Panc1 (cell line): ENCODE data around the gene TSC2. TPM values are rescaled to one million over a fixed set of nuclear protein-coding genes. Genes with fewer than 3 reads are reported as not detected.

Experiments
- ATAC-seq: fragments of 200-7000 bp; cut with Tn5 transposase; 2 replicates; pipeline ENCODE4 v1.9.1; 2020; ENCODE audit warnings: mild to moderate bottlenecking, moderate library complexity
- BruUV-seq: library from RNA; stranded (reverse); fragments of 400-500 nt; replicated peaks from 2 replicates; lab custom pipeline; 2021; lab: Mats Ljungman, UMichigan
- CTCF ChIA-PET: fragments of 300-600 bp; sonication (Branson Sonifier 250); formaldehyde crosslinking; loops from one replicate; lab custom pipeline; 2022; ENCODE audit warnings: antibody characterized with exemption; lab: Charles Lee
- POLR2A ChIA-PET: fragments of 300-600 bp; sonication (Branson Sonifier 250); formaldehyde crosslinking; loops from one replicate; lab custom pipeline; 2022; ENCODE audit warnings: antibody characterized with exemption; lab: Charles Lee
- DNase-seq: peaks from one replicate; pipeline ENCODE4 v3.0.0-alpha.2; 2010; ENCODE audit warnings: low read depth, low spot score
- H3K27ac ChIP-seq: 2 replicates; pipeline ENCODE4 v1.5.1; 2011; ENCODE audit warnings: mild to moderate bottlenecking, low read length, inconsistent platforms
- H3K27me3 ChIP-seq: fragments of 200-500 bp; sonication (Bioruptor generic); 2 replicates; pipeline ENCODE4 v1.6.0; 2014; ENCODE audit warnings: low read length, inconsistent platforms; ENCODE audit not compliant: control insufficient read depth, insufficient read depth
- H3K36me3 ChIP-seq: fragments of 200-500 bp; sonication (Bioruptor generic); 2 replicates; pipeline ENCODE4 v1.5.1; 2014; ENCODE audit warnings: inconsistent platforms, mild to moderate bottlenecking, low read length, moderate library complexity; ENCODE audit not compliant: control insufficient read depth, insufficient read depth
- H3K4me1 ChIP-seq: 2 replicates; pipeline ENCODE4 v1.5.1; 2011; ENCODE audit warnings: inconsistent platforms, mild to moderate bottlenecking, low read length, moderate library complexity; ENCODE audit not compliant: control insufficient read depth, insufficient read depth
- H3K4me3 ChIP-seq, 2 experiments: 2 replicates each; pipeline ENCODE4 v1.5.1; 2011 to 2012; ENCODE audit warnings: low read depth in 2 of 2, low read length in 2 of 2, mild to moderate bottlenecking in 2 of 2, inconsistent platforms in 1 of 2, moderate library complexity in 1 of 2
- H3K9me3 ChIP-seq: fragments of 200-500 bp; sonication (Bioruptor generic); 2 replicates; pipeline ENCODE4 v1.5.1; 2014; ENCODE audit warnings: low read depth, mild to moderate bottlenecking, inconsistent platforms, low read length, moderate library complexity; ENCODE audit not compliant: control insufficient read depth, insufficient read depth
- CTCF ChIP-seq: fragments of 450-650 bp; IDR thresholded peaks from 2 replicates; pipeline ENCODE4 v1.5.1; 2017; ENCODE audit warnings: mild to moderate bottlenecking
- POLR2AphosphoS5 ChIP-seq: IDR thresholded peaks from 2 replicates; pipeline ENCODE4 v1.6.1; 2012; ENCODE audit warnings: mild to moderate bottlenecking, low read depth, low read length, moderate library complexity
- REST ChIP-seq, 2 experiments: IDR thresholded peaks; 2 replicates each; pipeline ENCODE4 v1.6.1; 2011 to 2012; ENCODE audit warnings: low read depth in 2 of 2, control low read depth in 1 of 2, low read length in 1 of 2, mild to moderate bottlenecking in 1 of 2, moderate library complexity in 1 of 2; ENCODE audit not compliant: insufficient read depth in 1 of 2
- SIN3A ChIP-seq: IDR thresholded peaks from 2 replicates; pipeline ENCODE4 v1.6.1; 2012; ENCODE audit warnings: low read depth, mild to moderate bottlenecking, low read length, moderate library complexity, borderline replicate concordance; ENCODE audit not compliant: insufficient read depth
- TCF7L2 ChIP-seq: IDR thresholded peaks from 2 replicates; pipeline ENCODE4 v1.6.1; 2011; ENCODE audit warnings: mild to moderate bottlenecking, low read depth, low read length, inconsistent platforms
- in situ Hi-C: cut with HindIII; loops from 2 replicates; pipeline ENCODE4 v1.10.0; 2016; ENCODE audit warnings: low sequenced_read_pairs, low pct_unique_long_range_greater_than_20kb
- intact Hi-C: fragments of 100-400 bp; cut with micrococcal nuclease; formaldehyde crosslinking; loops from one replicate; pipeline ENCODE4 v1.10.0; 2022; ENCODE audit not compliant: unreplicated experiment
- total RNA-seq: library from RNA; stranded (reverse); gene quantifications from one replicate; pipeline ENCODE4 v1.2.1, GENCODE V29; 2021; ENCODE audit not compliant: unreplicated experiment

The TSC2 gene
- total RNA-seq, 1 experiment from 2014 or later: 115 TPM

- peak overlapping the region; percentile 91 for H3K27ac ChIP-seq
- no TSS peak for BruUV-seq
- no peaks in the 10 kb centered on the region for H3K9me3 ChIP-seq
- in situ Hi-C loops: no loop called here
- DNase-seq (no peak), ATAC-seq (no peak)
- ChIA-PET POLR2A (interaction anchor here (0.6 kb wide), 1 partner anchor 12 kb away, joined by 3 read pairs; no protein-coding TSS in a partner anchor), CTCF (no interaction called here)
- intact Hi-C loops: no loop called here
- H3K4me1 ChIP-seq: peaks cover 47% of the 10 kb centered on the region
- TF ChIP-seq TCF7L2: no peak
- TF ChIP-seq REST (IDR thresholded peaks at IDR 0.05; ENCODE audit: insufficient read depth in 1 of 2, low read depth in 2 of 2, low read length in 1 of 2): no peak
- no peak for TF ChIP-seq CTCF
- TF ChIP-seq POLR2AphosphoS5: no peak
- TF ChIP-seq SIN3A: no peak
- peak overlapping the region; percentile 85 to 94 for H3K4me3 ChIP-seq
- H3K36me3 ChIP-seq: no peaks in the 10 kb centered on the region; the same call in 1 of the 2 replicates
- no peaks in the 10 kb centered on the region for H3K27me3 ChIP-seq
Observed at GRCh38 chr16:2008631-2009163, 39.1 kb upstream of the TSC2 start.

GRCh38 chr16:2009164-2009711, 38.5 kb upstream of the TSC2 start:
- no peak for DNase-seq
- ChIA-PET CTCF (no interaction called here), POLR2A (no interaction called here)
- peak overlapping the region; percentile 91 for H3K27ac ChIP-seq
- H3K9me3 ChIP-seq: no peaks in the 10 kb centered on the region
- intact Hi-C loops (no loop called here), in situ Hi-C loops (no loop called here)
- ATAC-seq: peak; percentile 39
- no peaks in the 10 kb centered on the region for H3K27me3 ChIP-seq
- BruUV-seq: no TSS peak
- TF ChIP-seq REST (IDR thresholded peaks at IDR 0.05; ENCODE audit: insufficient read depth in 1 of 2, low read depth in 2 of 2, low read length in 1 of 2) (no peak), SIN3A (0 out of 2 replicates have a peak, but pooled peaks have one; percentile 47), CTCF (no peak), POLR2AphosphoS5 (no peak), TCF7L2 (no peak)
- H3K36me3 ChIP-seq: no peaks in the 10 kb centered on the region; the same call in 1 of the 2 replicates
- peaks cover 43% of the 10 kb centered on the region for H3K4me1 ChIP-seq
- peak overlapping the region; percentile 85 to 94 for H3K4me3 ChIP-seq
